HEK293 (cell line): ENCODE results near the gene ZNF862.

Experiments
- CTCF ChIA-PET: fragments of 350-600 bp; formaldehyde crosslinking; extraction: SDS; loops from one replicate; lab custom pipeline; 2021; ENCODE audit warnings: antibody characterized with exemption; lab: Yijun Ruan, JAX
- POLR2A ChIA-PET: fragments of 300-600 bp; formaldehyde crosslinking; extraction: SDS; loops from one replicate; lab custom pipeline; 2020; ENCODE audit warnings: antibody characterized with exemption, inconsistent platforms; lab: Yijun Ruan, JAX
- H3K27ac ChIP-seq: fragments of 200-500 bp; sonication (Bioruptor generic); 2 replicates; pipeline ENCODE4 v1.5.1; 2014; ENCODE audit warnings: low read depth, low read length, control low read depth, inconsistent platforms; ENCODE audit errors: extremely low read depth
- H3K36me3 ChIP-seq, 2 experiments: fragments of 200-500 bp in 1 of 2; sonication (Bioruptor generic) in 1 of 2; 1 replicate in 1 of 2; 2 replicates in 1 of 2; pipeline ENCODE4 v1.5.1; 2014 to 2017; ENCODE audit warnings: inconsistent platforms in 2 of 2, low read length in 2 of 2; ENCODE audit not compliant: control insufficient read depth in 2 of 2, insufficient read depth in 1 of 2
- H3K4me1 ChIP-seq: fragments of 200-500 bp; sonication (Bioruptor generic); 2 replicates; pipeline ENCODE4 v1.5.1; 2014; ENCODE audit warnings: mild to moderate bottlenecking, low read length, inconsistent platforms; ENCODE audit not compliant: control insufficient read depth, insufficient read depth
- H3K4me3 ChIP-seq: 2 replicates; pipeline ENCODE4 v1.5.1; 2011; ENCODE audit warnings: low read depth, mild to moderate bottlenecking, control low read depth, low read length, moderate library complexity
- H3K9me3 ChIP-seq: fragments of 200-500 bp; sonication (Bioruptor generic); 2 replicates; pipeline ENCODE4 v1.5.1; 2014; ENCODE audit warnings: low read depth, low read length, inconsistent platforms; ENCODE audit not compliant: control insufficient read depth, insufficient read depth
- BCL11B ChIP-seq: fragments of 450-650 bp; formaldehyde crosslinking; IDR thresholded peaks from 2 replicates; pipeline ENCODE4 v1.5.1; 2016; ENCODE audit warnings: low read depth, missing biosample characterization, missing genetic modification characterization
- HOXC10 ChIP-seq: sonication (generic); formaldehyde crosslinking; IDR thresholded peaks from 2 replicates; pipeline ENCODE4 v1.8.1; 2023; ENCODE audit warnings: mild to moderate bottlenecking, missing genetic modification reagents
- OSR2 ChIP-seq: fragments of 450-650 bp; formaldehyde crosslinking; IDR thresholded peaks from 2 replicates; pipeline ENCODE4 v1.5.1; 2016; ENCODE audit warnings: missing biosample characterization, missing genetic modification characterization
- SALL2 ChIP-seq: fragments of 450-650 bp; formaldehyde crosslinking; IDR thresholded peaks from 2 replicates; pipeline ENCODE4 v1.5.0; 2017; ENCODE audit warnings: missing biosample characterization, mild to moderate bottlenecking, missing genetic modification characterization, borderline replicate concordance
- ZBTB21 ChIP-seq: fragments of 450-650 bp; formaldehyde crosslinking; IDR thresholded peaks from 2 replicates; pipeline ENCODE4 v1.5.1; 2017; ENCODE audit warnings: missing biosample characterization, missing genetic modification characterization
- ZEB2 ChIP-seq: fragments of 450-650 bp; formaldehyde crosslinking; IDR thresholded peaks from 2 replicates; pipeline ENCODE4 v1.5.1; 2016; ENCODE audit warnings: missing biosample characterization, missing genetic modification characterization
- ZNF26 ChIP-seq: fragments of 450-650 bp; formaldehyde crosslinking; IDR thresholded peaks from 2 replicates; pipeline ENCODE4 v1.5.1; 2016; ENCODE audit warnings: missing biosample characterization, missing genetic modification characterization
- ZNF274 ChIP-seq, 2 experiments: fragments of 200-500 bp in 1 of 2; fragments of 450-650 bp in 1 of 2; sonication (Bioruptor generic) in 1 of 2; formaldehyde crosslinking in 1 of 2; IDR thresholded peaks; 2 replicates each; pipeline versions ENCODE4 v1.5.1 to v1.6.1; 2014 to 2016; ENCODE audit warnings: borderline replicate concordance in 1 of 2, inconsistent platforms in 1 of 2, low read length in 1 of 2, missing biosample characterization in 1 of 2, missing genetic modification characterization in 1 of 2
- ZNF280C ChIP-seq: fragments of 450-650 bp; formaldehyde crosslinking; IDR thresholded peaks from 2 replicates; pipeline ENCODE4 v1.5.1; 2016; ENCODE audit warnings: missing biosample characterization, missing genetic modification characterization
- ZNF324 ChIP-seq: fragments of 450-650 bp; formaldehyde crosslinking; IDR thresholded peaks from 2 replicates; pipeline ENCODE4 v1.5.1; 2016; ENCODE audit warnings: missing biosample characterization, missing genetic modification characterization
- ZNF37A ChIP-seq: fragments of 450-650 bp; IDR thresholded peaks from 2 replicates; pipeline ENCODE4 v1.5.1; 2018; ENCODE audit warnings: missing biosample characterization, missing genetic modification characterization
- ZNF416 ChIP-seq: fragments of 450-650 bp; formaldehyde crosslinking; IDR thresholded peaks from 2 replicates; pipeline ENCODE4 v1.5.1; 2016; ENCODE audit warnings: missing biosample characterization, missing genetic modification characterization
- ZNF449 ChIP-seq: fragments of 450-650 bp; formaldehyde crosslinking; IDR thresholded peaks from 2 replicates; pipeline ENCODE4 v1.5.1; 2017; ENCODE audit warnings: missing biosample characterization, mild to moderate bottlenecking, missing genetic modification characterization, moderate library complexity
- ZNF510 ChIP-seq: fragments of 450-650 bp; formaldehyde crosslinking; IDR thresholded peaks from 2 replicates; pipeline ENCODE4 v1.5.1; 2018; ENCODE audit warnings: mild to moderate bottlenecking, missing genetic modification characterization, missing biosample characterization; ENCODE audit not compliant: insufficient replicate concordance
- ZNF514 ChIP-seq: fragments of 450-650 bp; formaldehyde crosslinking; IDR thresholded peaks from 2 replicates; pipeline ENCODE4 v1.5.1; 2016; ENCODE audit warnings: missing biosample characterization, missing genetic modification characterization
- ZNF530 ChIP-seq: fragments of 450-650 bp; formaldehyde crosslinking; IDR thresholded peaks from 2 replicates; pipeline ENCODE4 v1.5.1; 2016; ENCODE audit warnings: low read depth, missing biosample characterization, missing genetic modification characterization
- ZNF555 ChIP-seq: fragments of 450-650 bp; formaldehyde crosslinking; conservative IDR thresholded peaks from 2 replicates; pipeline ENCODE4 v1.5.1; 2017; ENCODE audit warnings: missing biosample characterization, mild to moderate bottlenecking, missing genetic modification characterization, inconsistent platforms
- ZNF621 ChIP-seq: fragments of 450-650 bp; formaldehyde crosslinking; IDR thresholded peaks from 2 replicates; pipeline ENCODE4 v1.5.1; 2017; ENCODE audit warnings: missing biosample characterization, missing genetic modification characterization
- ZNF623 ChIP-seq: fragments of 450-650 bp; formaldehyde crosslinking; IDR thresholded peaks from 2 replicates; pipeline ENCODE4 v1.5.1; 2016; ENCODE audit warnings: missing biosample characterization, missing genetic modification characterization
- ZNF629 ChIP-seq: fragments of 450-650 bp; formaldehyde crosslinking; IDR thresholded peaks from 2 replicates; pipeline ENCODE4 v1.5.1; 2017; ENCODE audit warnings: missing biosample characterization, missing genetic modification characterization
- ZNF776 ChIP-seq: fragments of 450-650 bp; formaldehyde crosslinking; IDR thresholded peaks from 2 replicates; pipeline ENCODE4 v1.5.0; 2017; ENCODE audit warnings: missing biosample characterization, missing genetic modification characterization, borderline replicate concordance
- ZNF785 ChIP-seq: fragments of 450-650 bp; formaldehyde crosslinking; IDR thresholded peaks from 2 replicates; pipeline ENCODE4 v1.5.1; 2016; ENCODE audit warnings: missing biosample characterization, missing genetic modification characterization
- ZNF837 ChIP-seq: fragments of 450-650 bp; formaldehyde crosslinking; IDR thresholded peaks from 2 replicates; pipeline ENCODE4 v1.5.1; 2016; ENCODE audit warnings: missing biosample characterization, missing genetic modification characterization
- ZNF843 ChIP-seq: fragments of 450-650 bp; formaldehyde crosslinking; IDR thresholded peaks from 2 replicates; pipeline ENCODE4 v1.5.1; 2016; ENCODE audit warnings: missing biosample characterization, missing genetic modification characterization
- ZSCAN5A ChIP-seq: fragments of 450-650 bp; formaldehyde crosslinking; IDR thresholded peaks from 2 replicates; pipeline ENCODE4 v1.5.1; 2016; ENCODE audit warnings: missing biosample characterization, missing genetic modification characterization

Gene ZNF862

GRCh38 chr7:149884016-149884415, 45.8 kb downstream of the ZNF862 start:
- Histone ChIP-seq H3K4me1 (no peaks in the 10 kb centered on the region), H3K9me3 (no peaks in the 10 kb centered on the region), H3K4me3 (no peak overlapping the region), H3K27ac (no peak overlapping the region), H3K36me3 (peaks cover 0 to 18% of the 10 kb centered on the region in 2 experiments; a peak in 1 of 3 replicates)
- POLR2A ChIA-PET, result interaction anchor here (0.7 to 1.0 kb wide), 2 partner anchors 44 to 1366 kb away, joined by 3 to 6 read pairs; no protein-coding TSS in a partner anchor
- TF ChIP-seq ZNF280C (no peak), ZNF776 (no peak), ZNF629 (tag by site-specific recombination) (no peak), ZNF555 (tag by site-specific recombination) (no peak), ZNF416 (tag by site-specific recombination) (no peak), BCL11B (tag by site-specific recombination) (no peak), ZNF843 (tag by site-specific recombination) (no peak), ZNF274 (IDR thresholded peaks at IDR 0.05; ENCODE audit: low read length) (no peak), ZNF274 (tag by site-specific recombination; IDR thresholded peaks at IDR 0.05; ENCODE audit: borderline replicate concordance) (no peak), OSR2 (no peak), ZNF324 (tag by site-specific recombination) (no peak), ZNF530 (tag by site-specific recombination) (no peak), ZEB2 (no peak), ZSCAN5A (no peak), ZNF623 (no peak)
- CTCF ChIA-PET, result interaction anchor here (0.6 to 2.8 kb wide), 8 partner anchors 9 to 521 kb away, joined by 3 to 14 read pairs (median 4); a partner anchor contains a TSS

GRCh38 chr7:149884541-149884940, 46.4 kb downstream of the ZNF862 start:
- ChIA-PET CTCF (interaction anchor here (1.1 to 2.8 kb wide), 4 partner anchors 9 to 392 kb away, joined by 3 to 14 read pairs (median 6); no protein-coding TSS in a partner anchor), POLR2A (interaction anchor here (1.0 kb wide), 1 partner anchor 46 kb away, joined by 3 read pairs; the partner anchor contains the start of gene ZNF862)
- Histone ChIP-seq H3K4me1 (no peaks in the 10 kb centered on the region), H3K36me3 (peaks cover 0 to 13% of the 10 kb centered on the region in 2 experiments; a peak in 1 of 3 replicates), H3K9me3 (no peaks in the 10 kb centered on the region), H3K4me3 (no peak overlapping the region), H3K27ac (no peak overlapping the region)
- TF ChIP-seq SALL2 (tag by site-specific recombination) (no peak), ZNF785 (tag by site-specific recombination) (no peak), ZSCAN5A (no peak), ZNF514 (tag by site-specific recombination) (no peak), HOXC10 (CRISPR knock-in tag) (no peak), ZNF280C (no peak), ZNF37A (no peak), ZNF26 (tag by site-specific recombination) (no peak), ZBTB21 (tag by site-specific recombination) (no peak), ZNF449 (tag by site-specific recombination) (no peak), ZNF510 (tag by site-specific recombination) (no peak), ZNF621 (tag by site-specific recombination) (no peak), ZNF837 (tag by site-specific recombination) (no peak)
